ENCODE data around the gene ADAMTS2. TPM values are rescaled to one million over a fixed set of nuclear protein-coding genes. Genes with fewer than 3 reads are reported as not detected.

ADAMTS2 gene
- total and polyA plus RNA-seq, 2 of the 4 experiments (the other 2 are of a cell fraction) = 19.0 to 58.8 TPM

- Histone ChIP-seq H4K20me1 (ENCODE audit: insufficient read depth, low read length) (no peaks in the 10 kb centered on the region), H3K36me3 (ENCODE audit: control insufficient read depth, insufficient read depth, low read length) (peaks cover 3% of the 10 kb centered on the region; the same call in 1 of the 2 replicates), H2BK20ac (ENCODE audit: low read depth, low read length) (no peak overlapping the region), H4K91ac (ENCODE audit: insufficient read depth, low read depth, low read length) (no peak overlapping the region), H4K8ac (ENCODE audit: low read depth in 2 of 2, low read length in 2 of 2) (no peak overlapping the region), H3K9me3 (ENCODE audit: control insufficient read depth, insufficient read depth, low read length) (no peaks in the 10 kb centered on the region), H2BK120ac (ENCODE audit: low read depth, low read length) (no peak overlapping the region), H3K18ac (ENCODE audit: low read depth, low read length) (no peak overlapping the region), H2BK5ac (ENCODE audit: low read depth, low read length, poor library complexity, severe bottlenecking) (no peak overlapping the region), H3K4me1 (ENCODE audit: control insufficient read depth, insufficient read depth, low read length) (no peaks in the 10 kb centered on the region), H3K79me1 (ENCODE audit: low read depth in 1 of 2, low read length in 2 of 2) (peaks cover 5 to 12% of the 10 kb centered on the region in 2 experiments; a peak in 2 of 4 replicates), H3K23ac (ENCODE audit: low read depth, low read length) (no peak overlapping the region), H3K27ac (ENCODE audit: insufficient read depth, low read length) (no peak overlapping the region), H3K9me1 (ENCODE audit: insufficient read depth, low read length) (peaks cover 3% of the 10 kb centered on the region; the same call in 1 of the 2 replicates), H3K4me2 (ENCODE audit: low read depth, low read length) (no peak overlapping the region), H3K56ac (ENCODE audit: extremely low read depth, insufficient read depth, low read length) (no peak overlapping the region), H2BK15ac (ENCODE audit: low read depth, low read length) (no peak overlapping the region), H3K4me3 (ENCODE audit: insufficient read depth, low read depth, low read length) (no peak overlapping the region), H2AFZ (replicated peaks; ENCODE audit: low read length, poor library complexity) (no peak overlapping the region), H3K27me3 (ENCODE audit: control insufficient read depth, insufficient read depth, low read length) (no peaks in the 10 kb centered on the region), H3K14ac (replicated peaks; ENCODE audit: low read depth, low read length) (no peak overlapping the region), H3K4ac (ENCODE audit: low read depth, low read length) (no peak overlapping the region), H2AK5ac (ENCODE audit: low read depth, low read length) (no peak overlapping the region), H2AK9ac (replicated peaks; ENCODE audit: low read depth, low read length, poor library complexity) (no peak overlapping the region), H3K9ac (ENCODE audit: low read depth, low read length) (no peak overlapping the region), H4K5ac (ENCODE audit: low read depth, low read length) (no peak overlapping the region)
- intact Hi-C loops (cut with micrococcal nuclease) = no loop called here
- no TSS peak for BruUV-seq (replicated peaks)
- POLR2A ChIA-PET (ENCODE audit: unreplicated experiment) = no interaction called here
- 84% methylated on average over 13 of the region's 36 CpGs; no CpG with 5 or more reads in 1 of the 2 experiments for WGBS, 2 experiments (ENCODE audit: extremely low coverage in 2 of 2, insufficient read length in 1 of 2)
- ATAC-seq (ENCODE audit: low read depth) = no peak
- no peak for TF ChIP-seq FOS (IDR thresholded peaks at IDR 0.05; ENCODE audit: low read depth, low read length)
- no peak for TF ChIP-seq USF2 (IDR thresholded peaks at IDR 0.05; ENCODE audit: low read depth, low read length)
- no peak for TF ChIP-seq MAZ (IDR thresholded peaks at IDR 0.05; ENCODE audit: borderline replicate concordance, low read depth, low read length)
- TF ChIP-seq NFE2L2 (IDR thresholded peaks at IDR 0.05; ENCODE audit: low read depth, low read length) = no peak
- no peak for TF ChIP-seq SMC3 (IDR thresholded peaks at IDR 0.05; ENCODE audit: low read depth, low read length)
- TF ChIP-seq BHLHE40 (IDR thresholded peaks at IDR 0.05; ENCODE audit: low read depth, low read length) = no peak
- no peak for TF ChIP-seq MAFK (IDR thresholded peaks at IDR 0.05; ENCODE audit: low read depth, low read length)
- TF ChIP-seq RCOR1 (IDR thresholded peaks at IDR 0.05; ENCODE audit: insufficient replicate concordance, low read length) = no peak
- no peak for TF ChIP-seq CTCF (conservative IDR thresholded peaks at IDR 0.05; ENCODE audit: low read depth, low read length)
- no peak for TF ChIP-seq CHD1 (IDR thresholded peaks at IDR 0.05; ENCODE audit: low read depth, low read length)
- TF ChIP-seq, protein P1, sequence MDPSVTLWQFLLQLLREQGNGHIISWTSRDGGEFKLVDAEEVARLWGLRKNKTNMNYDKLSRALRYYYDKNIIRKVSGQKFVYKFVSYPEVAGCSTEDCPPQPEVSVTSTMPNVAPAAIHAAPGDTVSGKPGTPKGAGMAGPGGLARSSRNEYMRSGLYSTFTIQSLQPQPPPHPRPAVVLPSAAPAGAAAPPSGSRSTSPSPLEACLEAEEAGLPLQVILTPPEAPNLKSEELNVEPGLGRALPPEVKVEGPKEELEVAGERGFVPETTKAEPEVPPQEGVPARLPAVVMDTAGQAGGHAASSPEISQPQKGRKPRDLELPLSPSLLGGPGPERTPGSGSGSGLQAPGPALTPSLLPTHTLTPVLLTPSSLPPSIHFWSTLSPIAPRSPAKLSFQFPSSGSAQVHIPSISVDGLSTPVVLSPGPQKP (IDR thresholded peaks at IDR 0.05; ENCODE audit: borderline replicate concordance, low read depth, low read length) = no peak
- TF ChIP-seq MXI1 (IDR thresholded peaks at IDR 0.05; ENCODE audit: borderline replicate concordance, low read depth, low read length) = no peak
- no peak for TF ChIP-seq POLR2A (IDR thresholded peaks at IDR 0.05; ENCODE audit: low read depth, low read length)
- TF ChIP-seq RFX5 (IDR thresholded peaks at IDR 0.05; ENCODE audit: low read depth, low read length) = no peak
- DNase-seq = no peak
- CTCF ChIA-PET = no interaction called here
- dilution Hi-C loops (cut with HindIII; ENCODE audit: low sequenced_read_pairs, unreplicated experiment) = no loop called here
- in situ Hi-C loops (cut with MboI; ENCODE audit: low sequenced_read_pairs) = no loop called here
Measured at GRCh38 chr5:179195561-179196404, 149.5 kb downstream of the ADAMTS2 start.
